HTR-8/SVneo (cell line): ENCODE measurements around the gene RNF208.

ENCODE experiments used
- DNase-seq: peaks from one replicate; pipeline ENCODE4 v3.0.0; 2011; ENCODE audit warnings: low spot score, mixed read lengths; ENCODE audit not compliant: insufficient read length
- FAIRE-seq: peaks from 2 replicates; lab custom pipeline; 2011; peaks lifted over from hg19 to GRCh38; lab: Jason Lieb, UNC

Gene RNF208

GRCh38 chr9:137217276-137218211, 4.5 kb downstream of the RNF208 start:
- DNase-seq (no peak), FAIRE-seq (no peak)

GRCh38 chr9:137216188-137216965, 5.7 kb downstream of the RNF208 start:
- no peak for FAIRE-seq
- DNase-seq = no peak

- DNase-seq (no peak), FAIRE-seq (no peak)
Observed at GRCh38 chr9:137215196-137215986, 6.6 kb downstream of the RNF208 start.

- DNase-seq (no peak), FAIRE-seq (no peak)
Observed at GRCh38 chr9:137214620-137215019, 7.4 kb downstream of the RNF208 start.

- DNase-seq (no peak), FAIRE-seq (no peak)
Observed at GRCh38 chr9:137213160-137214060, 8.6 kb downstream of the RNF208 start.

GRCh38 chr9:137212520-137212919, 9.5 kb downstream of the RNF208 start:
- FAIRE-seq = no peak
- no peak for DNase-seq

GRCh38 chr9:137211532-137211931, 10.5 kb downstream of the RNF208 start:
- DNase-seq = no peak
- FAIRE-seq = no peak

- FAIRE-seq = no peak
Observed at GRCh38 chr9:137206602-137207001, 15.4 kb downstream of the RNF208 start.

GRCh38 chr9:137205126-137206069, 16.6 kb downstream of the RNF208 start, which contains the start of the genes NDOR1 and TMEM203:
NDOR1 (plus strand) TSS chr9:137205700; CDS start chr9:137205778, 78 bp downstream.
TMEM203 (minus strand) TSS chr9:137205648; CDS start chr9:137205414, 234 bp downstream.
- DNase-seq (peak; percentile 85), FAIRE-seq (peak; percentile 48)

More at GRCh38 chr9:137206602-137207001, 15.4 kb downstream of the RNF208 start:
- no peak for DNase-seq

- DNase-seq (no peak), FAIRE-seq (no peak)
Observed at GRCh38 chr9:137204731-137205125, 17.3 kb downstream of the RNF208 start.

GRCh38 chr9:137202966-137203365, 19.1 kb downstream of the RNF208 start:
- FAIRE-seq (no peak), DNase-seq (no peak)

- DNase-seq (no peak), FAIRE-seq (no peak)
Observed at GRCh38 chr9:137201205-137201868, 20.7 kb downstream of the RNF208 start.

- FAIRE-seq (peak; percentile 86), DNase-seq (peak; percentile 99)
Observed at GRCh38 chr9:137200311-137201204, 21.5 kb downstream of the RNF208 start, which contains the start of gene TPRN. TPRN (minus strand) TSS chr9:137200741; CDS start chr9:137200711, 30 bp downstream.

- FAIRE-seq = no peak
- DNase-seq = no peak
Observed at GRCh38 chr9:137199411-137200121, 22.5 kb downstream of the RNF208 start.

- DNase-seq = no peak
- FAIRE-seq = no peak
Observed at GRCh38 chr9:137198902-137199283, 23.1 kb downstream of the RNF208 start.
